OCI-LY7 (cell line): Measurements from ENCODE around the gene C1orf226. TPM values are rescaled to one million over a fixed set of nuclear protein-coding genes. Genes with fewer than 3 reads are reported as not detected.

Experiments
- BruUV-seq: library from RNA; stranded (reverse); fragments of 400-500 nt; replicated peaks from 2 replicates; lab custom pipeline; 2021; lab: Mats Ljungman, UMichigan
- CTCF ChIA-PET: fragments of 300-600 bp; sonication (Branson Sonifier 250); formaldehyde crosslinking; loops from one replicate; lab custom pipeline; 2022; ENCODE audit warnings: antibody characterized with exemption; ENCODE audit not compliant: unreplicated experiment; lab: Charles Lee
- POLR2A ChIA-PET: fragments of 300-600 bp; sonication (Branson Sonifier 250); formaldehyde crosslinking; loops from one replicate; lab custom pipeline; 2022; ENCODE audit warnings: antibody characterized with exemption; lab: Charles Lee
- DNase-seq: peaks from one replicate; pipeline ENCODE4 v3.0.0-alpha.2; 2015; ENCODE audit warnings: low spot score
- H2AFZ ChIP-seq: fragments of 200-600 bp; sonication (generic), shearing (Covaris generic); 2 replicates; pipeline ENCODE4 v1.6.1; 2014; ENCODE audit warnings: mild to moderate bottlenecking, antibody characterized with exemption, low read length, moderate library complexity
- H3K27ac ChIP-seq: fragments of 200-600 bp; sonication (generic); 2 replicates; pipeline ENCODE4 v1.5.1; 2014; ENCODE audit warnings: mixed run types, low read depth, mild to moderate bottlenecking, moderate library complexity, low read length, inconsistent platforms; ENCODE audit not compliant: poor library complexity, severe bottlenecking
- H3K36me3 ChIP-seq: fragments of 200-600 bp; sonication (generic); 2 replicates; pipeline ENCODE4 v1.6.1; 2014; ENCODE audit warnings: mild to moderate bottlenecking, antibody characterized with exemption, low read length, moderate library complexity, mixed read lengths; ENCODE audit not compliant: insufficient read depth
- H3K4me1 ChIP-seq: fragments of 200-600 bp; sonication (generic); 2 replicates; pipeline ENCODE4 v1.5.1; 2014; ENCODE audit warnings: mild to moderate bottlenecking, low read length; ENCODE audit not compliant: insufficient read depth, poor library complexity, severe bottlenecking
- H3K4me2 ChIP-seq: fragments of 200-600 bp; sonication (generic); 2 replicates; pipeline ENCODE4 v1.6.1; 2014; ENCODE audit warnings: mild to moderate bottlenecking, low read length
- H3K4me3 ChIP-seq: fragments of 200-600 bp; sonication (generic); 2 replicates; pipeline ENCODE4 v1.5.1; 2014; ENCODE audit warnings: mild to moderate bottlenecking, low read depth, low read length; ENCODE audit not compliant: poor library complexity, severe bottlenecking
- H3K79me2 ChIP-seq: fragments of 200-600 bp; sonication (generic); 2 replicates; pipeline ENCODE4 v1.6.1; 2016; ENCODE audit warnings: low read depth, mild to moderate bottlenecking, low read length, moderate library complexity, mixed read lengths; ENCODE audit not compliant: insufficient read depth
- H3K9me2 ChIP-seq: fragments of 200-600 bp; sonication (generic); 2 replicates; pipeline ENCODE4 v1.6.1; 2016; ENCODE audit warnings: mild to moderate bottlenecking, low read length, mixed read lengths; ENCODE audit not compliant: insufficient read depth
- H3K9me3 ChIP-seq: fragments of 200-600 bp; sonication (generic); 2 replicates; pipeline ENCODE4 v1.6.1; 2014; ENCODE audit warnings: mild to moderate bottlenecking, mixed run types, low read length, mixed read lengths
- H4K20me1 ChIP-seq: fragments of 200-600 bp; sonication (generic); 2 replicates; pipeline ENCODE4 v1.6.1; 2014; ENCODE audit warnings: mild to moderate bottlenecking, antibody characterized with exemption, low read length, moderate library complexity, mixed read lengths; ENCODE audit not compliant: insufficient read depth
- EZH2phosphoT487 ChIP-seq: fragments of 200-600 bp; sonication (generic); IDR thresholded peaks from 2 replicates; pipeline ENCODE4 v1.6.1; 2018; ENCODE audit warnings: low read depth, borderline replicate concordance, mild to moderate bottlenecking, mixed run types, antibody characterized with exemption, low read length, moderate library complexity, mixed read lengths
- intact Hi-C: fragments of 100-400 bp; cut with micrococcal nuclease; formaldehyde crosslinking; loops from one replicate; pipeline ENCODE4 v1.10.0; 2022; ENCODE audit not compliant: unreplicated experiment
- total RNA-seq, 2 experiments: library from RNA; depleted of rRNA in 1 of 2; stranded (reverse); fragments of >200 nt in 1 of 2; shearing (Covaris generic) in 1 of 2; gene quantifications; 2 replicates each; pipeline ENCODE4 v1.2.3, GENCODE V29; 2014 to 2022
- TF ChIP-seq, protein P1 (sequence below): fragments of 200-600 bp; sonication (generic); conservative IDR thresholded peaks from 2 replicates; pipeline ENCODE4 v1.5.1; 2014; ENCODE audit warnings: mild to moderate bottlenecking, antibody characterized with exemption, low read length, moderate library complexity, mixed read lengths

The C1orf226 gene
- total RNA-seq, 2 experiments from 2014 or later, result not detected

DNA sequence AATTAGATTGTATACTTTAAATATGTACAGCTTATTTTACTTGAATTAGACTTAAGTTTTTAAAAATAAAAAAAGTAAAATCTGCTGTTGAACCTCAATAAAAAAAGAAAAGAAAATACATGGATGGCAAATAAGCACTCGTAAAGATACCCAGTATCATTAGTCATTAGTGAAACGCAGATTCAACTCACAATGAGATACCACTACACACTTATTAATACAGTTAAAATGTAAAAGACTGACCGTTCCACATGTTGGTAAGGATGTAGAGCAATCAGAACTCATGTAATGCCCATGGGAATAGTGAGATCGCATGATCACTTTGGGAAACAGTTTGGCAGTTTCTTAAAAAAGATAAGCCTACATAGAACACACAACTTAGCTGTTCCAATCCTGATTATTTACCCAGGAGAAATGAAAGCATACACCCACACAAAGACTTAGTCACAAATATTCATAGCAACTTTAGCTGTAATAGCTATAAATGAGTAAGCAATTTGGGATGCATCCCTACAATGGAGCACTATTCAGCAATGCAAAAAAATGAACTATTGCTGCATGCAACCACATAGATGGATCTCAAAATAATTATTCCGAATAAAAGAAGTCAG lies 23.1 kb downstream of the C1orf226 start:
- Histone ChIP-seq H2AFZ (no peak overlapping the region), H3K4me2 (no peak overlapping the region)
- CTCF ChIA-PET, result no interaction called here

DNA sequence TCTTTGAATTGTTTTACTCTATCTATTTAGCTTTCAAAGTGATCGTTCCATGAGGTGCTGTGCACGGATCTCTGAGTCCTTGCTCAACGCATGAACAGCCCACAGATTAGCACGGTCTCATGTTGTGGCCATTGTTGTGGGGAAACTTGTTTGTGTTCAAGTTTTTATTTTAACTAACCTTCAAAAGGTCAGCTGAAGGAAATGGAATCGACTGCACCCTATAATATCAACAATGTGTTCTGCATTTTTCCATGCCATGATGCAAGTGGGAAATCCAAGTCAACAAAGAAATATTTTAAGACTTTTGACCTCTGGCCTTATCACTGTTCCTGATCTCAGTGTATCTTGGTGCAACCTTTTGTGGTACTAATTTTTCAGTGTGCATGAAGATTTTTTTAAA lies 24.3 kb downstream of the C1orf226 start:
- no peak overlapping the region for H2AFZ ChIP-seq
- ChIA-PET CTCF (no interaction called here), POLR2A (no interaction called here)

More for the DNA sequence above, 23.1 kb downstream of the C1orf226 start:
- Histone ChIP-seq H3K4me1 (no peaks in the 10 kb centered on the region), H3K36me3 (no peaks in the 10 kb centered on the region), H3K27ac (no peak overlapping the region), H3K9me2 (no peaks in the 10 kb centered on the region), H3K9me3 (no peaks in the 10 kb centered on the region), H4K20me1 (no peaks in the 10 kb centered on the region), H3K4me3 (no peak overlapping the region), H3K79me2 (no peaks in the 10 kb centered on the region)
- TF ChIP-seq EZH2phosphoT487, result no peak
- TF ChIP-seq, protein P1, sequence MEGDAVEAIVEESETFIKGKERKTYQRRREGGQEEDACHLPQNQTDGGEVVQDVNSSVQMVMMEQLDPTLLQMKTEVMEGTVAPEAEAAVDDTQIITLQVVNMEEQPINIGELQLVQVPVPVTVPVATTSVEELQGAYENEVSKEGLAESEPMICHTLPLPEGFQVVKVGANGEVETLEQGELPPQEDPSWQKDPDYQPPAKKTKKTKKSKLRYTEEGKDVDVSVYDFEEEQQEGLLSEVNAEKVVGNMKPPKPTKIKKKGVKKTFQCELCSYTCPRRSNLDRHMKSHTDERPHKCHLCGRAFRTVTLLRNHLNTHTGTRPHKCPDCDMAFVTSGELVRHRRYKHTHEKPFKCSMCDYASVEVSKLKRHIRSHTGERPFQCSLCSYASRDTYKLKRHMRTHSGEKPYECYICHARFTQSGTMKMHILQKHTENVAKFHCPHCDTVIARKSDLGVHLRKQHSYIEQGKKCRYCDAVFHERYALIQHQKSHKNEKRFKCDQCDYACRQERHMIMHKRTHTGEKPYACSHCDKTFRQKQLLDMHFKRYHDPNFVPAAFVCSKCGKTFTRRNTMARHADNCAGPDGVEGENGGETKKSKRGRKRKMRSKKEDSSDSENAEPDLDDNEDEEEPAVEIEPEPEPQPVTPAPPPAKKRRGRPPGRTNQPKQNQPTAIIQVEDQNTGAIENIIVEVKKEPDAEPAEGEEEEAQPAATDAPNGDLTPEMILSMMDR, result no peak
- POLR2A ChIA-PET, result interaction anchor here (0.7 kb wide), 1 partner anchor 57 kb away, joined by 3 read pairs; no protein-coding TSS in a partner anchor
- BruUV-seq, result no TSS peak
- no peak for DNase-seq
- intact Hi-C loops, result no loop called here

DNA sequence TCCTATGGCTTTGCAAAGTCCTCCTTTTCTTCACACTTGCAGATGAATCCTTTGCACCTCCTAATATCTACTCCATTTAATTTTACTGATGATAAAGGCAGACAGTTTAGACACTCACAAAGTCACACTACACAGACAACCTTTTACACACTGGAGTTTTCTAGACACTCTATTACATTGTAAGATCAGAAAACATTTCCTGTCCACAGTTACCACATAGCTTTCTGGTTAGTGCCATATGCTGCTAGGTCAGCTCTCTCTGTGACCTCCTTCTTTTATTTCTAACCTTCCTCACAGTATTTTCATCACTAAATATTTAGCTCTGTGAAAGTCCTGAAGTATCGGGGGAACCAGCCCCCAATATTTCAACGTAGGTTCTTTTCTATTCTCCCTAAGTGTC lies 25.3 kb downstream of the C1orf226 start:
- intact Hi-C loops, result no loop called here
- POLR2A ChIA-PET, result interaction anchor here (0.9 to 1.2 kb wide), 2 partner anchors 8 to 422 kb away, joined by 3 to 4 read pairs; no protein-coding TSS in a partner anchor
- H2AFZ ChIP-seq, result no peak overlapping the region
- H3K79me2 ChIP-seq, result no peaks in the 10 kb centered on the region
- H3K4me1 ChIP-seq, result no peaks in the 10 kb centered on the region
- no TSS peak for BruUV-seq
- no peak for DNase-seq
- H4K20me1 ChIP-seq, result no peaks in the 10 kb centered on the region
- CTCF ChIA-PET, result no interaction called here
- H3K27ac ChIP-seq, result no peak overlapping the region
- no peaks in the 10 kb centered on the region for H3K36me3 ChIP-seq
- no peaks in the 10 kb centered on the region for H3K9me3 ChIP-seq
- no peak for TF ChIP-seq EZH2phosphoT487
- TF ChIP-seq, protein P1, result no peak
- no peak overlapping the region for H3K4me2 ChIP-seq
- no peak overlapping the region for H3K4me3 ChIP-seq
- no peaks in the 10 kb centered on the region for H3K9me2 ChIP-seq

More for the DNA sequence above, 24.3 kb downstream of the C1orf226 start:
- no peaks in the 10 kb centered on the region for H4K20me1 ChIP-seq
- H3K36me3 ChIP-seq, result no peaks in the 10 kb centered on the region
- BruUV-seq, result no TSS peak
- H3K79me2 ChIP-seq, result no peaks in the 10 kb centered on the region
- no peak overlapping the region for H3K4me3 ChIP-seq
- no peak overlapping the region for H3K27ac ChIP-seq
- no peaks in the 10 kb centered on the region for H3K9me2 ChIP-seq
- H3K4me2 ChIP-seq, result no peak overlapping the region
- intact Hi-C loops, result no loop called here
- no peaks in the 10 kb centered on the region for H3K4me1 ChIP-seq
- no peaks in the 10 kb centered on the region for H3K9me3 ChIP-seq
- no peak for TF ChIP-seq EZH2phosphoT487
- TF ChIP-seq, protein P1, result no peak
- no peak for DNase-seq
